K562 (cell line): Measurements from ENCODE around the gene TMTC4. TPM values are rescaled to one million over a fixed set of nuclear protein-coding genes. Genes with fewer than 3 reads are reported as not detected.

Experiments used
- ARID1B ChIP-seq: fragments of 450-650 bp; IDR thresholded peaks from 2 replicates; pipeline ENCODE4 v1.6.1; 2016; ENCODE audit warnings: antibody characterized with exemption, mild to moderate bottlenecking, inconsistent platforms
- ARNT ChIP-seq, 2 experiments: fragments of 450-650 bp; IDR thresholded peaks; 2 replicates each; pipeline ENCODE4 v1.6.1; 2016; ENCODE audit warnings: mild to moderate bottlenecking in 1 of 2
- CBFA2T2 ChIP-seq: fragments of 450-650 bp; conservative IDR thresholded peaks from 2 replicates; pipeline ENCODE4 v1.6.1; 2017; ENCODE audit warnings: mild to moderate bottlenecking
- E2F3 ChIP-seq: fragments of 250-450 bp; sonication (Bioruptor Pico); IDR thresholded peaks from 2 replicates; pipeline ENCODE4 v1.4.0; 2020; ENCODE audit warnings: mild to moderate bottlenecking
- E2F6 ChIP-seq, 2 experiments: IDR thresholded peaks; 2 replicates each; pipeline ENCODE4 v1.6.1; 2011; ENCODE audit warnings: borderline replicate concordance in 1 of 2, control low read depth in 1 of 2, low read depth in 1 of 2, low read length in 1 of 2, mild to moderate bottlenecking in 1 of 2, mixed read lengths in 1 of 2, moderate library complexity in 1 of 2; ENCODE audit not compliant: insufficient read depth in 1 of 2, insufficient read length in 1 of 2, poor library complexity in 1 of 2, severe bottlenecking in 1 of 2; ENCODE audit errors: extremely low read depth in 1 of 2
- EGR1 ChIP-seq: fragments of 450-650 bp; conservative IDR thresholded peaks from 2 replicates; pipeline ENCODE4 v1.6.1; 2017; ENCODE audit warnings: mild to moderate bottlenecking
- EZH2 ChIP-seq: IDR thresholded peaks from 2 replicates; pipeline ENCODE4 v1.6.1; 2012; ENCODE audit warnings: low read depth, mild to moderate bottlenecking, inconsistent platforms, low read length, borderline replicate concordance
- HDAC1 ChIP-seq, 2 experiments: fragments of 450-650 bp; IDR thresholded peaks; 2 replicates each; pipeline ENCODE4 v1.6.1; 2016 to 2017; ENCODE audit warnings: inconsistent platforms in 1 of 2, mild to moderate bottlenecking in 1 of 2, moderate library complexity in 1 of 2
- KDM1A ChIP-seq, 2 experiments: fragments of 450-650 bp; IDR thresholded peaks; 2 replicates each; pipeline ENCODE4 v1.6.1; 2016; ENCODE audit warnings: mild to moderate bottlenecking in 2 of 2
- L3MBTL2 ChIP-seq: fragments of 450-650 bp; IDR thresholded peaks from 2 replicates; pipeline ENCODE4 v1.6.1; 2016; ENCODE audit warnings: mild to moderate bottlenecking, moderate library complexity
- LCOR ChIP-seq: sonication (generic); formaldehyde crosslinking; IDR thresholded peaks from 2 replicates; pipeline ENCODE4 v1.8.0; 2022; ENCODE audit warnings: mild to moderate bottlenecking, missing genetic modification reagents
- MAFG ChIP-seq: fragments of 450-650 bp; conservative IDR thresholded peaks from 2 replicates; pipeline ENCODE4 v1.6.1; 2016; ENCODE audit warnings: missing genetic modification characterization, missing compliant biosample characterization
- NR2C2 ChIP-seq, 2 experiments: fragments of 200-800 bp in 1 of 2; sonication (Bioruptor generic) in 1 of 2; sonication (generic) in 1 of 2; formaldehyde crosslinking in 1 of 2; IDR thresholded peaks; 2 replicates each; pipeline versions ENCODE4 v1.6.1 to v1.8.0; 2016 to 2022; ENCODE audit warnings: mild to moderate bottlenecking in 1 of 2, missing compliant biosample characterization in 1 of 2, missing genetic modification characterization in 1 of 2, missing genetic modification reagents in 1 of 2
- POLR2A ChIP-seq: fragments of 450-650 bp; conservative IDR thresholded peaks from 2 replicates; pipeline ENCODE4 v1.6.1; 2016
- SIN3A ChIP-seq, 2 experiments: fragments of 150-350 bp in 1 of 2; IDR thresholded peaks; 2 replicates each; pipeline ENCODE4 v1.6.1; 2011 to 2016; ENCODE audit warnings: borderline replicate concordance in 2 of 2, low read depth in 2 of 2, low read length in 2 of 2, mild to moderate bottlenecking in 2 of 2, moderate library complexity in 2 of 2; ENCODE audit not compliant: control insufficient read depth in 1 of 2
- SMARCA4 ChIP-seq: fragments of 450-650 bp; IDR thresholded peaks from 2 replicates; pipeline ENCODE4 v1.6.1; 2016
- SNRNP70 ChIP-seq: fragments of 200-400 bp; formaldehyde crosslinking; optimal IDR thresholded peaks from 2 replicates; pipeline ENCODE3; 2017; ENCODE audit warnings: low read depth, low read length
- TAL1 ChIP-seq: fragments of 450-650 bp; IDR thresholded peaks from 2 replicates; pipeline ENCODE4 v1.6.1; 2016; ENCODE audit warnings: mild to moderate bottlenecking
- TBP ChIP-seq: optimal IDR thresholded peaks from 2 replicates; pipeline ENCODE3; 2011; ENCODE audit warnings: low read depth, low read length, improper control_type of control experiment
- VEZF1 ChIP-seq: fragments of 200-800 bp; sonication (Bioruptor generic); IDR thresholded peaks from 2 replicates; pipeline ENCODE4 v1.6.1; 2017; ENCODE audit warnings: missing genetic modification characterization, missing compliant biosample characterization
- ZC3H11A ChIP-seq: IDR thresholded peaks from 2 replicates; pipeline ENCODE4 v1.6.1; 2012; ENCODE audit warnings: low read depth, low read length, improper control_type of control experiment
- polyA plus RNA-seq, 8 experiments: library from polyadenylated mRNA; depleted of rRNA in 4 of 8; stranded (reverse) in 5 of 8; unstranded in 3 of 8; fragments of >200 nt; fragmentation: Nextera tagmentation in 2 of 8; fragmentation: Illumina TruSeq in 1 of 8; extraction: Ambion mirVana in 2 of 8; extraction: Trizol in 1 of 8; gene quantifications; 2 replicates each; pipeline versions ENCODE4 v1.2.1 to v1.2.3, GENCODE V29; 2011 to 2014; ENCODE audit warnings: inconsistent platforms in 1 of 8, missing spikeins in 1 of 8
- total RNA-seq, 7 experiments: library from RNA; depleted of rRNA in 6 of 7; stranded (reverse); fragments of >200 nt in 6 of 7; fragmentation: Illumina TruSeq in 2 of 7; extraction: Trizol in 2 of 7; gene quantifications; 2 replicates each; pipeline versions ENCODE4 v1.2.1 to v1.2.3, GENCODE V29; 2011 to 2021; ENCODE audit warnings: low replicate concordance in 1 of 7
- TF ChIP-seq, protein P1 (sequence below): sonication (generic); formaldehyde crosslinking; IDR thresholded peaks from 2 replicates; pipeline ENCODE4 v1.8.0; 2022; ENCODE audit warnings: mild to moderate bottlenecking, missing genetic modification reagents
- TF ChIP-seq, protein P2 (sequence below): fragments of 250-450 bp; sonication (Bioruptor Pico); IDR thresholded peaks from 2 replicates; pipeline ENCODE4 v1.4.0; 2020; ENCODE audit warnings: mild to moderate bottlenecking
- TF ChIP-seq, protein P3 (sequence below): sonication (generic); formaldehyde crosslinking; IDR thresholded peaks from 2 replicates; pipeline ENCODE4 v1.8.0; 2022; ENCODE audit warnings: mild to moderate bottlenecking, missing genetic modification reagents

TMTC4 gene
- total and polyA plus RNA-seq, 9 of the 15 experiments (the other 6 are each of a cell fraction or from before 2014, with no cell fraction given) = 3.5 to 16.7 (median 11.8) TPM

GRCh38 chr13:100600915-100601314 is 73.7 kb downstream of the TMTC4 start (continued):
- TF ChIP-seq, protein P1, sequence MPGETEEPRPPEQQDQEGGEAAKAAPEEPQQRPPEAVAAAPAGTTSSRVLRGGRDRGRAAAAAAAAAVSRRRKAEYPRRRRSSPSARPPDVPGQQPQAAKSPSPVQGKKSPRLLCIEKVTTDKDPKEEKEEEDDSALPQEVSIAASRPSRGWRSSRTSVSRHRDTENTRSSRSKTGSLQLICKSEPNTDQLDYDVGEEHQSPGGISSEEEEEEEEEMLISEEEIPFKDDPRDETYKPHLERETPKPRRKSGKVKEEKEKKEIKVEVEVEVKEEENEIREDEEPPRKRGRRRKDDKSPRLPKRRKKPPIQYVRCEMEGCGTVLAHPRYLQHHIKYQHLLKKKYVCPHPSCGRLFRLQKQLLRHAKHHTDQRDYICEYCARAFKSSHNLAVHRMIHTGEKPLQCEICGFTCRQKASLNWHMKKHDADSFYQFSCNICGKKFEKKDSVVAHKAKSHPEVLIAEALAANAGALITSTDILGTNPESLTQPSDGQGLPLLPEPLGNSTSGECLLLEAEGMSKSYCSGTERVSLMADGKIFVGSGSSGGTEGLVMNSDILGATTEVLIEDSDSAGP (CRISPR knock-in tag) = no peak
- TF ChIP-seq E2F6 (IDR thresholded peaks at IDR 0.05; ENCODE audit: borderline replicate concordance in 1 of 2, extremely low read depth in 1 of 2, insufficient read depth in 1 of 2, insufficient read length in 1 of 2, low read depth in 1 of 2, low read length in 1 of 2, poor library complexity in 1 of 2, severe bottlenecking in 1 of 2) (peak; percentile 13 to 18), TAL1 (peak; percentile 47; the same call in 1 of the 2 replicates), CBFA2T2 (peak; percentile 77), ARNT (IDR thresholded peaks at IDR 0.05) (peak in 1 of 2 experiments; percentile 33; a peak in 1 of 4 replicates), ZC3H11A (no peak), L3MBTL2 (peak; percentile 90), EGR1 (peak; percentile 40), LCOR (CRISPR knock-in tag) (no peak), HDAC1 (IDR thresholded peaks at IDR 0.05) (peak in 1 of 2 experiments; percentile 48; a peak in 1 of 4 replicates), E2F3 (CRISPR knock-in tag) (no peak), SNRNP70 (no peak), EZH2 (no peak), MAFG (tag) (no peak), SMARCA4 (peak; percentile 72), TBP (peak; percentile 19), POLR2A (peak; percentile 44), ARID1B (peak; percentile 75), SIN3A (IDR thresholded peaks at IDR 0.05; ENCODE audit: borderline replicate concordance in 2 of 2, control insufficient read depth in 1 of 2, low read depth in 2 of 2, low read length in 2 of 2) (no peak), VEZF1 (CRISPR knock-in tag) (peak; percentile 16; the same call in 1 of the 2 replicates), NR2C2 (CRISPR knock-in tag; IDR thresholded peaks at IDR 0.05) (no peak), NR2C2 (tag; IDR thresholded peaks at IDR 0.05) (peak; percentile 40; the same call in 1 of the 2 replicates), KDM1A (IDR thresholded peaks at IDR 0.05) (peak; percentile 12 to 20; a peak in 1 of 4 replicates)
- TF ChIP-seq, protein P2, sequence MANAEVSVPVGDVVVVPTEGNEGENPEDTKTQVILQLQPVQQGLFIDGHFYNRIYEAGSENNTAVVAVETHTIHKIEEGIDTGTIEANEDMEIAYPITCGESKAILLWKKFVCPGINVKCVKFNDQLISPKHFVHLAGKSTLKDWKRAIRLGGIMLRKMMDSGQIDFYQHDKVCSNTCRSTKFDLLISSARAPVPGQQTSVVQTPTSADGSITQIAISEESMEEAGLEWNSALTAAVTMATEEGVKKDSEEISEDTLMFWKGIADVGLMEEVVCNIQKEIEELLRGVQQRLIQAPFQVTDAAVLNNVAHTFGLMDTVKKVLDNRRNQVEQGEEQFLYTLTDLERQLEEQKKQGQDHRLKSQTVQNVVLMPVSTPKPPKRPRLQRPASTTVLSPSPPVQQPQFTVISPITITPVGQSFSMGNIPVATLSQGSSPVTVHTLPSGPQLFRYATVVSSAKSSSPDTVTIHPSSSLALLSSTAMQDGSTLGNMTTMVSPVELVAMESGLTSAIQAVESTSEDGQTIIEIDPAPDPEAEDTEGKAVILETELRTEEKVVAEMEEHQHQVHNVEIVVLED = no peak
- TF ChIP-seq, protein P3, sequence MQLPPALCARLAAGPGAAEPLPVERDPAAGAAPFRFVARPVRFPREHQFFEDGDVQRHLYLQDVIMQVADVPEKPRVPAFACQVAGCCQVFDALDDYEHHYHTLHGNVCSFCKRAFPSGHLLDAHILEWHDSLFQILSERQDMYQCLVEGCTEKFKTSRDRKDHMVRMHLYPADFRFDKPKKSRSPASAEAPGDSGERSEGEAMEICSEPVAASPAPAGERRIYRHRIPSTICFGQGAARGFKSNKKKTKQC = no peak
